Measurements from ENCODE around the gene WDR7. TPM values are rescaled to one million over a fixed set of nuclear protein-coding genes. Genes with fewer than 3 reads are reported as not detected.

WDR7 gene
- total RNA-seq, 3 donors from 2014 or later: 21.2 to 22.3 (median 22.1) TPM

- Mint-ChIP-seq H3K9me3 (no peaks in the 10 kb centered on the region), H3K36me3 (ENCODE audit: insufficient read depth) (peaks cover 12% of the 10 kb centered on the region), H3K4me1 (ENCODE audit: low read depth) (peaks cover 2% of the 10 kb centered on the region), H3K27me3 (ENCODE audit: low read depth) (no peaks in the 10 kb centered on the region), H3K4me3 (no peak overlapping the region)
- ATAC-seq (no peak), DNase-seq (no peak)
Measured at GRCh38 chr18:56919190-56919589, 268.0 kb downstream of the WDR7 start.

GRCh38 chr18:56921896-56922480 is 270.8 kb downstream of the WDR7 start:
- ATAC-seq (no peak), DNase-seq (no peak)
- H3K36me3 Mint-ChIP-seq (ENCODE audit: insufficient read depth): peaks cover 24% of the 10 kb centered on the region
- no peaks in the 10 kb centered on the region for H3K9me3 Mint-ChIP-seq
- peaks cover 2% of the 10 kb centered on the region for H3K4me1 Mint-ChIP-seq (ENCODE audit: low read depth)
- H3K27me3 Mint-ChIP-seq (ENCODE audit: low read depth): no peaks in the 10 kb centered on the region
- no peak overlapping the region for H3K4me3 Mint-ChIP-seq

GRCh38 chr18:56926734-56927133 is 275.6 kb downstream of the WDR7 start:
- no peak for ATAC-seq
- Mint-ChIP-seq H3K27me3 (ENCODE audit: low read depth) (no peaks in the 10 kb centered on the region), H3K4me1 (ENCODE audit: low read depth) (peaks cover 2% of the 10 kb centered on the region), H3K36me3 (ENCODE audit: insufficient read depth) (peaks cover 36% of the 10 kb centered on the region), H3K9me3 (no peaks in the 10 kb centered on the region), H3K4me3 (no peak overlapping the region)
- no peak for DNase-seq

- Mint-ChIP-seq H3K4me1 (ENCODE audit: low read depth) (no peaks in the 10 kb centered on the region), H3K27me3 (ENCODE audit: low read depth) (no peaks in the 10 kb centered on the region), H3K36me3 (ENCODE audit: insufficient read depth) (peaks cover 39% of the 10 kb centered on the region), H3K9me3 (no peaks in the 10 kb centered on the region), H3K4me3 (no peak overlapping the region)
- DNase-seq: no peak
- no peak for ATAC-seq
Measured at GRCh38 chr18:56927786-56928185, 276.6 kb downstream of the WDR7 start.

- Mint-ChIP-seq H3K4me1 (ENCODE audit: low read depth) (no peaks in the 10 kb centered on the region), H3K27me3 (ENCODE audit: low read depth) (no peaks in the 10 kb centered on the region), H3K9me3 (no peaks in the 10 kb centered on the region), H3K36me3 (ENCODE audit: insufficient read depth) (peaks cover 36% of the 10 kb centered on the region), H3K4me3 (no peak overlapping the region)
- no peak for ATAC-seq
- no peak for DNase-seq
Measured at GRCh38 chr18:56929886-56930285, 278.7 kb downstream of the WDR7 start.

- no peaks in the 10 kb centered on the region for H3K9me3 Mint-ChIP-seq
- H3K36me3 Mint-ChIP-seq (ENCODE audit: insufficient read depth): peaks cover 33% of the 10 kb centered on the region
- H3K4me1 Mint-ChIP-seq (ENCODE audit: low read depth): no peaks in the 10 kb centered on the region
- DNase-seq: no peak
- no peak overlapping the region for H3K4me3 Mint-ChIP-seq
- no peak for ATAC-seq
- H3K27me3 Mint-ChIP-seq (ENCODE audit: low read depth): no peaks in the 10 kb centered on the region
Measured at GRCh38 chr18:56933472-56933871, 282.3 kb downstream of the WDR7 start.

GRCh38 chr18:56934131-56934530 is 283.0 kb downstream of the WDR7 start:
- Mint-ChIP-seq H3K4me3 (no peak overlapping the region), H3K9me3 (no peaks in the 10 kb centered on the region), H3K36me3 (ENCODE audit: insufficient read depth) (peaks cover 34% of the 10 kb centered on the region), H3K27me3 (ENCODE audit: low read depth) (no peaks in the 10 kb centered on the region), H3K4me1 (ENCODE audit: low read depth) (no peaks in the 10 kb centered on the region)
- DNase-seq: no peak
- ATAC-seq: no peak

GRCh38 chr18:56934906-56935305 is 283.7 kb downstream of the WDR7 start:
- H3K4me3 Mint-ChIP-seq: no peak overlapping the region
- ATAC-seq (no peak), DNase-seq (no peak)
- peaks cover 35% of the 10 kb centered on the region for H3K36me3 Mint-ChIP-seq (ENCODE audit: insufficient read depth)
- no peaks in the 10 kb centered on the region for H3K27me3 Mint-ChIP-seq (ENCODE audit: low read depth)
- no peaks in the 10 kb centered on the region for H3K4me1 Mint-ChIP-seq (ENCODE audit: low read depth)
- no peaks in the 10 kb centered on the region for H3K9me3 Mint-ChIP-seq

- no peak for ATAC-seq
- Mint-ChIP-seq H3K4me1 (ENCODE audit: low read depth) (no peaks in the 10 kb centered on the region), H3K27me3 (ENCODE audit: low read depth) (no peaks in the 10 kb centered on the region)
Measured at GRCh38 chr18:56935434-56936040, 284.4 kb downstream of the WDR7 start.

GRCh38 chr18:56936457-56936856 is 285.3 kb downstream of the WDR7 start:
- Mint-ChIP-seq H3K9me3 (no peaks in the 10 kb centered on the region), H3K27me3 (ENCODE audit: low read depth) (no peaks in the 10 kb centered on the region), H3K36me3 (ENCODE audit: insufficient read depth) (peaks cover 34% of the 10 kb centered on the region), H3K4me1 (ENCODE audit: low read depth) (no peaks in the 10 kb centered on the region), H3K4me3 (no peak overlapping the region)
- no peak for ATAC-seq
- no peak for DNase-seq

More at GRCh38 chr18:56935434-56936040, 284.4 kb downstream of the WDR7 start:
- no peak for DNase-seq
- Mint-ChIP-seq H3K36me3 (ENCODE audit: insufficient read depth) (peaks cover 33% of the 10 kb centered on the region), H3K4me3 (no peak overlapping the region), H3K9me3 (no peaks in the 10 kb centered on the region)

GRCh38 chr18:56937874-56938430 is 286.8 kb downstream of the WDR7 start:
- Mint-ChIP-seq H3K27me3 (ENCODE audit: low read depth) (no peaks in the 10 kb centered on the region), H3K9me3 (no peaks in the 10 kb centered on the region), H3K4me1 (ENCODE audit: low read depth) (no peaks in the 10 kb centered on the region), H3K36me3 (ENCODE audit: insufficient read depth) (peaks cover 31% of the 10 kb centered on the region), H3K4me3 (no peak overlapping the region)
- no peak for DNase-seq
- no peak for ATAC-seq

GRCh38 chr18:56945171-56946083 is 294.3 kb downstream of the WDR7 start:
- ATAC-seq (no peak), DNase-seq (no peak)
- no peak overlapping the region for H3K4me3 Mint-ChIP-seq
- peaks cover 30% of the 10 kb centered on the region for H3K36me3 Mint-ChIP-seq (ENCODE audit: insufficient read depth)
- H3K9me3 Mint-ChIP-seq: no peaks in the 10 kb centered on the region
- no peaks in the 10 kb centered on the region for H3K4me1 Mint-ChIP-seq (ENCODE audit: low read depth)
- H3K27me3 Mint-ChIP-seq (ENCODE audit: low read depth): no peaks in the 10 kb centered on the region

GRCh38 chr18:56947236-56947635 is 296.1 kb downstream of the WDR7 start:
- no peaks in the 10 kb centered on the region for H3K27me3 Mint-ChIP-seq (ENCODE audit: low read depth)
- DNase-seq (no peak), ATAC-seq (no peak)
- H3K4me1 Mint-ChIP-seq (ENCODE audit: low read depth): no peaks in the 10 kb centered on the region
- no peak overlapping the region for H3K4me3 Mint-ChIP-seq
- peaks cover 31% of the 10 kb centered on the region for H3K36me3 Mint-ChIP-seq (ENCODE audit: insufficient read depth)
- H3K9me3 Mint-ChIP-seq: no peaks in the 10 kb centered on the region

GRCh38 chr18:56952026-56952425 is 300.9 kb downstream of the WDR7 start:
- H3K4me1 Mint-ChIP-seq (ENCODE audit: low read depth): no peaks in the 10 kb centered on the region
- no peaks in the 10 kb centered on the region for H3K9me3 Mint-ChIP-seq
- ATAC-seq (no peak), DNase-seq (no peak)
- H3K4me3 Mint-ChIP-seq: no peak overlapping the region
- H3K36me3 Mint-ChIP-seq (ENCODE audit: insufficient read depth): peaks cover 30% of the 10 kb centered on the region
- H3K27me3 Mint-ChIP-seq (ENCODE audit: low read depth): no peaks in the 10 kb centered on the region
